HG03469 (cell line): Measurements from ENCODE around the gene PPFIA2.

ENCODE experiments used
- ATAC-seq: cut with Tn5 transposase; IDR thresholded peaks from one replicate; pipeline ENCODE4 v1.9.1; 2021; ENCODE audit warnings: mild to moderate bottlenecking, moderate library complexity, moderate number of reproducible peaks; ENCODE audit not compliant: unreplicated experiment

The PPFIA2 gene

GRCh38 chr12:81288651-81289050, 470.5 kb downstream of the PPFIA2 start:
- no peak for ATAC-seq

- no peak for ATAC-seq
Observed at GRCh38 chr12:81284137-81284536, 475.0 kb downstream of the PPFIA2 start.

DNA sequence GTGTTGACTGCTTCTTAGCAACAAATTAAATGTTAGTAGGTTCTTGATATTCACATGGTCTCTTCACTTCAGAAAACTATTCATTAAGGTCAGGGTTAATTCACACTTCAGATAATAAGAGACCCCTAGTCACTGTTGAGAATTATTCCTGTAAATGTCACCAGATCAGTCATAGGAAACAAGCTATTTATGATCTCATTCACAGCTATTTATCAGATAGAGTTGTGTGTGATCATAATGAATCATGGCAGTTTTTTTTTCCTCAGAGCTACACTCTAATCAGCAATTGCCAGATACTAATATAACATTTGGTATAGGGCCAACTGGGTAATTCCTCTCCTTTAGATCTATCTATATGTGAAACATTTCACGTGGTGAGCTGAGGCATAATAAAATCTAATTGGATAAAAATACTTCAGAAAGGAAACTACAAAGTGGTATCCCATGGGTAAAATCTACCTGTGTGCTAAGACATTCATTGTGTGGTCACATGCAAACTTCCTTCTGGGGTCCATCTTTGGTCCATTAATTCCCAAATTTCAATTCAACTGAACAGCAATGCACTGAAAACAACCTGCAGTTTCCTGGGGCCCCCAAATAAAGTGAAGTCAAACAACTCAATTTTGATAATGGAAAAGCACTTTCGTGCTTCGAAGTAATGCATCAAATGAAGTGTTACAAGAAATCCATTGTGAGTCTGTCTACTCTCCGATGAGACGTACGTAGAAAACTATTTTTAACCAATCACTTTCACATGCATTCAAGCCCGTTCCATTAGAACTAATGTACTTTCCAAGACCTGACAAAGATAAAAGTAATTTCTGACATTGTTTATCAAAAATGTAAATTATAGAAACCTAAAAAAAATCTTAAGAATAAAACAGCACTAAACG, 484.3 kb downstream of the PPFIA2 start:
- ATAC-seq, result no peak

- ATAC-seq, result no peak
Observed at GRCh38 chr12:81270385-81270784, 488.8 kb downstream of the PPFIA2 start.

DNA sequence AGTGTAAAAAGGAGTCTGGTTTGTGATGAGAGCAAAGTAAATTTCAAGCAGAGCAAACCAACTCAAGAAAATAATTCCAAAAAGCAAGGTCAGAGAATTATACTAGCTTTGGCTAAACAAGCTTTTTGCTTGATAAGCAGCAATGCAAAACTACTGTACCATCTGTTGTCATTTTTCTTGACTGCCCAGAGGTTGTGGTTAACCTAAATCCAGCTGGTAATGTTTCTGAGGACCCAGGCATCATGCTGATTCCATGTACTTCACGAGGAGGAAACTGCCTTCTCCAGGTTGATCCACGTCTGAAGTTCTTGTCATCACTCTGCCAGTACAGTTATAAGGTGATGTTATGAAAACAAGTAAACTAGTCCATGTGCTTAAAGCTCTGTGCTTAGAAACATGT, 496.1 kb downstream of the PPFIA2 start:
- no peak for ATAC-seq

DNA sequence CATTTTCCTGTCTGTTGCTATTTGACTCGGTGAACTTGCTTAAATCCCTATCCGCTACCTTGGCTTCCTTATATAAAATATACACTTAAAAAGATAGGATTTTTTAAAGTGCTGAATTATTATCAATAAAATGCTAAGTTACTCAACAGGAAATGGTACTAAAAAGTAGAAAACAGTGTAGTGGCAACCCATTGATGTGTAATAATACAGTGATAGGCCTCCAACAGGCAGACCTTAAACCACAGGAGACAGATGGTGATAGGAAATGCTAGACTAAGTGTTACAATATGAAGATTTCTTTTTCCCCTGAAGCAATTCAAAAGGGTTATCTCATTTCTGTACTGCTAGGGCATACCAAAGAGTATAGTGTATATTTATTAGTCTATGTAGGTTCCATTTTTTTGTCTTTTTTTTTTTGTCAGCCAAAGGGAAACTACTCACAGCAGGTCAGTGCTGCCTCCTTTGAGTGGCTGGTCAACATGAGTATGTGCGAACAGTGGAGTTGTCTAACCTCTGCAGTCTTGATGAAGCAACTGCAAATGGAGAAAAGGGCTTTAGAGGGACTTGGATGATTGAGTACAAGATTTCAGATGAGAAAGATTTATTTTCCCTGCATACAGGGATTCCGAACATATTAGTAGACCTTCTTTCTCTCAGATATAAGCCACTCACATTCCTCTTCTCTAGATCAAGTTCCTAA, 497.5 kb downstream of the PPFIA2 start:
- ATAC-seq, result no peak

DNA sequence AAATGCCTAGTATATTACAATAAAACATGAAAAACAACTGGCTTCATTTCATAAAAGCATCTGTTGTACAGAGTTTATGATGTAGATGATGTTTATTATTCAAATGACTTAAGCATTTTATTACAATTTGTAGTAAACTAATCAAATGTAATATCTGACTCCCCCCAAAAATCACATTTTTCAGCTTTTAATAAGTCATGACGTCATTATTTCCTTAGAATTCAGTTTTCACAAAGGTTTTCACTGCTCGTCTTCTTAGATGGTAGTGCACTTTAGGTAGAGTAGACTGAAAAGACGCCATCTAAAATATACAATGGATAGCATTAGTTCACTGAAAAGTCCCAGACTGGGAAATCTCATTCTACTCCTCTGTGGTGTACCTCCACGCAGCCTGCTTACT, 499.8 kb downstream of the PPFIA2 start:
- no peak for ATAC-seq

- ATAC-seq, result no peak
Observed at GRCh38 chr12:81257947-81258551, 501.1 kb downstream of the PPFIA2 start.

DNA sequence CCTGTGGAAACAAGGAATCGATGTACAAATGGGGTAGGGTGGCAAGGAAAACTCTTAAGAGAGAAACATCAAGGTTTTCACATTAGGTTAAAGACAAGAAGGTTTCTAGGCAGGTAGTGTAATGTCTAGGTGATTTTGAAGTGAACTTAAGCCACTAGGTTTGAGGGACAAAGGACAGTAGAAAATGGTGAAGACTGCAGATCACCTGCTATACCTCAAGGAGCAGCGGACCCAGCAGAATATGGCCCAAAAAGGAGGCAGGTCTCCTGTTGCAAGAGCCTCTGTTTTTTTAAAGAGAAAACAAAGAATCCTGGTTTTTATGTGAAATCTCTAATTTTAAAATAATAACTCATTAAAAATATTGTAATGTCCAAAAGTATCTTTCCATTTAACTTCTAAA, 503.2 kb downstream of the PPFIA2 start:
- no peak for ATAC-seq

DNA sequence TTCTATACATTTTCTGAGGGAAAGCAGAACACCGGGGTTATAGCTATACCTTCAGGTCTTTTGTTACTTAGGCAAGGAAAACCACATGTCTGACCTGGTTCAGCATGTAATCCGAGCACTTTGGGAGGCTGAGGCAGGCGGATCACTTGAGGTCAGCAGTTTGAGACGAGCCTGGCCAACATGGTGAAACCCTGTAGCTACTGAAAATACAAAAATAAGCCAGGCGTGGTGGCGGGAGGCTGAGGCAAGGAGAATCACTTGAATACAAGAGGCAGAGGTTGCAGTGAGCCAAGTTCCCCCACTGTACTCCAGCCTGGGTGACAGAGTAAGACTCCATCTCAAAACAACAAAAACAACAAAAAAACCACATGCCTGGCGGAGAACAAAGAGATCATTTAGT, 503.7 kb downstream of the PPFIA2 start:
- no peak for ATAC-seq

GRCh38 chr12:81253360-81253759, 505.8 kb downstream of the PPFIA2 start:
- no peak for ATAC-seq

DNA sequence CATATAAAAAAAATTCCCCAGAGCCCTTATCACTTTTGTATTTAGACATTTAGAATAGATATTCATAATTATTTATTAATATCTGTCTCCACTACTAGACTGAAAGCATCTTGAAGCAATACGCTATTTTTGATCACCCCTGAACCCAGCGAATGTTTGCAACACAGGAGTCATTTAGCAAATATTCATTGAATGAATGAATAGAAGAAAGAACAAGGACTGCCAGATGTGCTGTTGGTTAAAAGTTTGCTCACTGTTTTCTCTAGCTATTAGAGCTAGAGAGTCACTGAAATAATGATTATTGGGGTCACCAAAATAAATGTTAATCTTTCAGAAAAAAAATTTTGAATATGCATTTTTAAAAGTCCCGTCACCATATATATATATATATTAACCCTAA, 506.9 kb downstream of the PPFIA2 start:
- no peak for ATAC-seq

DNA sequence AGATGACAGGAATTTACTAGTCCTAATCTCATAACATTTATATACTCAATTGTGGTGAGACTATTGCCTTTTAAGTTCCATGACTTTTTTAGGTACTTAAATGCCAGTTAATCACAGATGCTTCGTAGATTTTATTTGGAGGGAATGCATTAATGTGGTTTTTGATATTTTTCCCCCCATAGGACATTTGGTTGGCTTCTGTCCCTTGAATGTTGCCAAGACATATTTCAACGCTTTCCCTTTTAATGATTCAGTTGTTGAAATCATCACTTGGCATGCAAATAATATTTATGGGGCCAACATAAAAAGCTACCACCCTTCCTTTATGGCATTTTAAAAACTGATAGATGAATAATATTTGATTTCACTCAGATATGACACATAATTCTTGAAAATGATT, 509.2 kb downstream of the PPFIA2 start:
- ATAC-seq, result no peak

- no peak for ATAC-seq
Observed at GRCh38 chr12:81245907-81246570, 513.1 kb downstream of the PPFIA2 start.

- no peak for ATAC-seq
Observed at GRCh38 chr12:81245458-81245857, 513.7 kb downstream of the PPFIA2 start.

DNA sequence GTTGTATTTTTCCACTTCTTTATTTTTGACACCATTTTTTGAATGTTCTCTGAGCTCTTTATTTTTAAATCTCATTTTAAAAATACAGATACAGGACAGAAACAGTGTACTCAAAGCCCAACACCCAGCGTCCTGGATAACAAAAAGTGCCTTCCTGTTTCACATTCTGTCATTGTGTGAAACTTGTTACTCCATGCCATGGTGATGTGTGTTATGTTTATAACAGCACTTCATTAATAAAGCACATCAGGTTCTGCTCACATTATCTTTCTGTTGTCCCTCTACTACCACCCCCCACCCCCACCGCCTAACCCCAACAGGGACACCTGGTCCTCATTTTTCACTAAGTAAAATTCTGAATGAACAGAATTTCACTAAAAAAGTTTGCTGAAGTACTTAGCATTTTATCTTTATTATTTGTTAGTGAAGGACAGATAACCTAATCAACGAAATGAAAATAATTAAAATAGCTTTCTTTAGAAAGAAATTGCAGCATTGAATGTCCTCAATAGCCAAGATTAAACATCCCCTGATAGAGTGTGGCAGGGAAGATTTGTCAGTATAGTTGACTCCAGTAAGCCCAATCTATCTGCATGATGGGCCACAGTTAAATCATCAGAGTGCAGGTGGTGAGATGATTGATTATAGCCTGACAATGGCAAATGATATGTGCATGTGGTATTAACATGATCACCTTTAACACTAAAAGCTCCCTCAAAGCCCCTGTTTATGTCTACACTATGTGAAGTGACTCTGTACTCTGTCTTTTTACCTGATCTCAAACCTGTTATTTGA, 527.4 kb downstream of the PPFIA2 start:
- no peak for ATAC-seq

DNA sequence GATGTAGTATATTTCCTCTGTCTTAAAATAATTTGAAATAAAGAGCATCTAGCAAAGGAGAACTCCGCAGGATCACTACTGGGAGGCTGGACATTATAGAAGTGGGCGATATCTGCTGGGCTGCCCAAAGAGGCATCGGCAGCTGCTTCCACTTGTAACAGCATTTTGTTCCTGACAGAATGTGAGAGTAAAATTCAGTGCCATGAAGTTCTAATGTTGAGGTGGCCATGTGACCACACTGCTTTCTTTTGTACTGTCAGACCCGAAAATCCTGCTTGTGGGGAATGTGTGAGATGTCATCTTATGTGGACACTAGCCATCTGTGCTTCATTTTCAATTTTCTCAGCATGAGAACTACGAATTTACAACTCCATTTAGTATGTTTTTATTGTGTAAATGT, 529.4 kb downstream of the PPFIA2 start:
- no peak for ATAC-seq

DNA sequence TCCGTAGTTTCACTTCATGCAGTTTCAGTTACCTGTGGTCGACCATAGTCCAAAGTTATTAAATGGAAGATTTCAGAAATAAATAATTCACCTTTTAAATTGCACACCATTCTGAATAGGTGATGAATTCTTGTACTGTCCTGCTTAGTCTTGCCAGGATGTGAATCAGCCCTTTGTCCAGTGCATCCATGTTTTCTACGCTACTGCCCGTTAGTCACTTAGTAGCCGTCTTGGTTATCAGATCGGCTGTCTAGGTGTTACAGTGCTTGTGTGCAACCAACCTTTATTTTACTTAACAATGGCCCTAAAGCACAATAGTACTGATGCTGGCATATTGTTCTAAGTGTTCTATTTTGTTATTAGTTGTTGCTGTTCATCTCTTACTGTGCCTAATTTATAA, 534.5 kb downstream of the PPFIA2 start:
- no peak for ATAC-seq

DNA sequence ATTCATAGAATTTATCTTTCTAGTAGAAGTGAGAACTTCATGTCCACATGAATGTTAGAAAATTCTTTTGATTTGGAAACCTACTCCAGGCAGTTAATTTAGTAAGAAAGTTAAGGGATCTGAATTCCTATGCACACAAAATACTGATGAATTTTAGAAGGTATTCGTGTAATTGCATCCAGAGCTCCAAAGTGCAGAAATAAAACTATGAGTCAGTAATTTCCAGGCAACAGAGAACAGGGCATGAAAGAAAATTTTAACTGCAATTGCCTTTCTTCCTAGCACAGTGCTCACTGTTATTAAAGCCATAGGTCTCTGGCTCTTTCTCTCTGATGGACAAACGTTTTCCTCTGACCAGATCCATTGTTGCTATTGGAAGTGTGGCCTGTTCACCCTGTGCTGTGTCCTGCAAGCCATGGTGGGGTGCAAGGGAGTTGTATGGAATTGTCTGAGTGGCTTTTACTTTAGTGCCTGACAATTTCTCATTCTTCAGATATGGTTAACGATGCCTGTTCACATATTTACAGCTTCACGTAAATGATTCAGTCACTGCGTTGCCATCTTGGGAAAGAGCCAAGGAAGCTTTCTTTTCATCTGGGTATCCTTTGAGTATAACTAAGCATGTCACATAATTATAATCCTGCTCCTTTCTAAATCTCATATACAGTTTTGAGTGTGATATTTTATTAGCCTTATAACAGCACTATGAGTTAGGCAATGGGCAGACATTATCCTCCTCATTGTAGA, 536.1 kb downstream of the PPFIA2 start:
- ATAC-seq, result no peak

DNA sequence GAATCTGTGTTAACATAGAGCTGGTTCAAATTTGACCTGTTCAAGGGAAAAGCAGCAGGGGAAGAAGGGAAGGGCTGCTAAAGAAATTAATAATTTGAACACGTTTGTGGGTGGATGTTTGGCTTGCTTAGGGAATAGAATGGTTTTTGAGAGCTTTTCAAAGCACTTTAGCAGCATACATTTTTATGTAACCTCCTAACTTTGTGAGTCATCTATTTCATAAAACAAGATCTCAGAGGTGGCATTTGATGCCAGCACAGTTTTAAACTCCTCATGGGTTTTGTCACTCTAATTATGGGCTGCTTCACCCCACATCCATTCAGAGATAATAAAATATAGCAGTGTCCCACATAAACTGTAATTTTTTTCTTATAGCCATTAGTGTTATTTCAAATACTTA, 537.5 kb downstream of the PPFIA2 start:
- no peak for ATAC-seq
